K562 (cell line): ENCODE results near the gene BNC2. TPM values are rescaled to one million over a fixed set of nuclear protein-coding genes. Genes with fewer than 3 reads are reported as not detected.

Experiments used
- FOXA1 ChIP-seq: fragments of 450-650 bp; IDR thresholded peaks from 2 replicates; pipeline ENCODE4 v1.6.1; 2016; ENCODE audit warnings: mild to moderate bottlenecking, borderline replicate concordance
- IFI16 ChIP-seq: fragments of 250-450 bp; sonication (Bioruptor Pico); IDR thresholded peaks from 2 replicates; pipeline ENCODE4 v2.1.2; 2022; ENCODE audit warnings: mild to moderate bottlenecking, inconsistent platforms
- L3MBTL2 ChIP-seq: fragments of 450-650 bp; IDR thresholded peaks from 2 replicates; pipeline ENCODE4 v1.6.1; 2016; ENCODE audit warnings: mild to moderate bottlenecking, moderate library complexity
- RBBP5 ChIP-seq: fragments of 200-600 bp; sonication (generic); IDR thresholded peaks from 2 replicates; pipeline ENCODE4 v1.6.1; 2012; ENCODE audit warnings: borderline replicate concordance, mild to moderate bottlenecking, low read length, control low read depth, inconsistent platforms; ENCODE audit not compliant: insufficient read depth, poor library complexity, severe bottlenecking
- SNIP1 ChIP-seq: fragments of 450-650 bp; IDR thresholded peaks from 2 replicates; pipeline ENCODE4 v1.7.1; 2017; ENCODE audit warnings: low read depth, mild to moderate bottlenecking
- SRSF3 ChIP-seq: fragments of 200-400 bp; formaldehyde crosslinking; IDR thresholded peaks from 2 replicates; pipeline ENCODE4 v1.6.1; 2016; ENCODE audit warnings: mild to moderate bottlenecking, low read length, moderate library complexity; ENCODE audit not compliant: insufficient read depth
- U2AF1 ChIP-seq: fragments of 200-400 bp; formaldehyde crosslinking; optimal IDR thresholded peaks from 2 replicates; pipeline ENCODE3; 2017; ENCODE audit warnings: mild to moderate bottlenecking, low read depth, low read length, moderate library complexity
- ZNF217 ChIP-seq: sonication (generic); formaldehyde crosslinking; IDR thresholded peaks from 2 replicates; pipeline ENCODE4 v1.8.0; 2022; ENCODE audit warnings: mild to moderate bottlenecking, missing genetic modification reagents
- ZNF224 ChIP-seq: sonication (generic); formaldehyde crosslinking; IDR thresholded peaks from 2 replicates; pipeline ENCODE4 v1.8.0; 2022; ENCODE audit warnings: mild to moderate bottlenecking, missing genetic modification reagents
- ZNF23 ChIP-seq: fragments of 250-450 bp; sonication (Bioruptor Pico); IDR thresholded peaks from 2 replicates; pipeline ENCODE4 v1.4.0; 2020; ENCODE audit warnings: mild to moderate bottlenecking
- ZNF699 ChIP-seq: fragments of 250-450 bp; sonication (Bioruptor Pico); IDR thresholded peaks from 2 replicates; pipeline ENCODE4 v1.8.0; 2021; ENCODE audit warnings: mild to moderate bottlenecking, moderate library complexity; ENCODE audit not compliant: insufficient replicate concordance
- polyA plus RNA-seq, 8 experiments: library from polyadenylated mRNA; depleted of rRNA in 4 of 8; stranded (reverse) in 5 of 8; unstranded in 3 of 8; fragments of >200 nt; fragmentation: Nextera tagmentation in 2 of 8; fragmentation: Illumina TruSeq in 1 of 8; extraction: Ambion mirVana in 2 of 8; extraction: Trizol in 1 of 8; gene quantifications; 2 replicates each; pipeline versions ENCODE4 v1.2.1 to v1.2.3, GENCODE V29; 2011 to 2014; ENCODE audit warnings: inconsistent platforms in 1 of 8, missing spikeins in 1 of 8
- total RNA-seq, 7 experiments: library from RNA; depleted of rRNA in 6 of 7; stranded (reverse); fragments of >200 nt in 6 of 7; fragmentation: Illumina TruSeq in 2 of 7; extraction: Trizol in 2 of 7; gene quantifications; 2 replicates each; pipeline versions ENCODE4 v1.2.1 to v1.2.3, GENCODE V29; 2011 to 2021; ENCODE audit warnings: low replicate concordance in 1 of 7
- TF ChIP-seq, protein P1 (sequence below): fragments of 250-450 bp; sonication (Bioruptor Pico); IDR thresholded peaks from 2 replicates; pipeline ENCODE4 v1.4.0; 2020; ENCODE audit warnings: mild to moderate bottlenecking, moderate library complexity

BNC2 gene
- total and polyA plus RNA-seq, 9 of the 15 experiments (the other 6 are each of a cell fraction or from before 2014, with no cell fraction given), result not detected

DNA sequence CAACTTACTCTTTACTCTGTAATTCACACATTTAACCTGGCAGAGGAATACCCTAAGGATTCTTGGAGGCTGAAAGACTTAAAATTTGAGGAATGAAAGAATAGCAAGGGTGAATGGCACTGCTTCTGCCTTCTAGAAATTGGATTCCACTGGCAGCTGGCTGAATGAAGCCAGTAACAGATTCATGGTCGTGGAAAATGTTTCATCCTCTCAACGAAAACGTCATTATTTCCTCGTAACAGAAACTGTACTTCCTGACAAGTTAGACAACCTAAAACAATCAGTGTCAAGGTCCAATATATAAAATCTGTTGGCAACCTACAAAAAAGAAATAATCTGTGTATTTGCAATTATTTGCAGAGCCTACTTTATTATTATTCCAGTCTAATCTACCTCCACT lies 39.7 kb downstream of the BNC2 start (continued):
- TF ChIP-seq FOXA1 (no peak), RBBP5 (no peak), L3MBTL2 (no peak), ZNF217 (CRISPR knock-in tag) (no peak), ZNF23 (CRISPR knock-in tag) (no peak), IFI16 (CRISPR knock-in tag) (no peak), SRSF3 (no peak), ZNF699 (CRISPR knock-in tag) (no peak), ZNF224 (CRISPR knock-in tag) (no peak), U2AF1 (no peak), SNIP1 (no peak)
- TF ChIP-seq, protein P1, sequence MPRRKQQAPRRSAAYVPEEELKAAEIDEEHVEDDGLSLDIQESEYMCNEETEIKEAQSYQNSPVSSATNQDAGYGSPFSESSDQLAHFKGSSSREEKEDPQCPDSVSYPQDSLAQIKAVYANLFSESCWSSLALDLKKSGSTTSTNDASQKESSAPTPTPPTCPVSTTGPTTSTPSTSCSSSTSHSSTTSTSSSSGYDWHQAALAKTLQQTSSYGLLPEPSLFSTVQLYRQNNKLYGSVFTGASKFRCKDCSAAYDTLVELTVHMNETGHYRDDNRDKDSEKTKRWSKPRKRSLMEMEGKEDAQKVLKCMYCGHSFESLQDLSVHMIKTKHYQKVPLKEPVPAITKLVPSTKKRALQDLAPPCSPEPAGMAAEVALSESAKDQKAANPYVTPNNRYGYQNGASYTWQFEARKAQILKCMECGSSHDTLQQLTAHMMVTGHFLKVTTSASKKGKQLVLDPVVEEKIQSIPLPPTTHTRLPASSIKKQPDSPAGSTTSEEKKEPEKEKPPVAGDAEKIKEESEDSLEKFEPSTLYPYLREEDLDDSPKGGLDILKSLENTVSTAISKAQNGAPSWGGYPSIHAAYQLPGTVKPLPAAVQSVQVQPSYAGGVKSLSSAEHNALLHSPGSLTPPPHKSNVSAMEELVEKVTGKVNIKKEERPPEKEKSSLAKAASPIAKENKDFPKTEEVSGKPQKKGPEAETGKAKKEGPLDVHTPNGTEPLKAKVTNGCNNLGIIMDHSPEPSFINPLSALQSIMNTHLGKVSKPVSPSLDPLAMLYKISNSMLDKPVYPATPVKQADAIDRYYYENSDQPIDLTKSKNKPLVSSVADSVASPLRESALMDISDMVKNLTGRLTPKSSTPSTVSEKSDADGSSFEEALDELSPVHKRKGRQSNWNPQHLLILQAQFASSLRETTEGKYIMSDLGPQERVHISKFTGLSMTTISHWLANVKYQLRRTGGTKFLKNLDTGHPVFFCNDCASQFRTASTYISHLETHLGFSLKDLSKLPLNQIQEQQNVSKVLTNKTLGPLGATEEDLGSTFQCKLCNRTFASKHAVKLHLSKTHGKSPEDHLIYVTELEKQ (CRISPR knock-in tag), result no peak
